Activated naive CD8-positive, alpha-beta T cell treated with anti-CD3 and anti-CD28 coated beads, Interleukin-2, amount 50 U/mL, for 16 hours (primary cell): ENCODE results near the gene OR52M1.
"Not testable (repeated sequence)": the region's sequence is repeated elsewhere in the genome, so short reads cannot be mapped to it uniquely, and the experiment has no call there.

Source experiments
- DNase-seq: peaks from one replicate; pipeline ENCODE4 v3.0.0-alpha.2; 2020; ENCODE audit warnings: low read depth, low spot score

Gene OR52M1, protein sequence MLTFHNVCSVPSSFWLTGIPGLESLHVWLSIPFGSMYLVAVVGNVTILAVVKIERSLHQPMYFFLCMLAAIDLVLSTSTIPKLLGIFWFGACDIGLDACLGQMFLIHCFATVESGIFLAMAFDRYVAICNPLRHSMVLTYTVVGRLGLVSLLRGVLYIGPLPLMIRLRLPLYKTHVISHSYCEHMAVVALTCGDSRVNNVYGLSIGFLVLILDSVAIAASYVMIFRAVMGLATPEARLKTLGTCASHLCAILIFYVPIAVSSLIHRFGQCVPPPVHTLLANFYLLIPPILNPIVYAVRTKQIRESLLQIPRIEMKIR

DNA sequence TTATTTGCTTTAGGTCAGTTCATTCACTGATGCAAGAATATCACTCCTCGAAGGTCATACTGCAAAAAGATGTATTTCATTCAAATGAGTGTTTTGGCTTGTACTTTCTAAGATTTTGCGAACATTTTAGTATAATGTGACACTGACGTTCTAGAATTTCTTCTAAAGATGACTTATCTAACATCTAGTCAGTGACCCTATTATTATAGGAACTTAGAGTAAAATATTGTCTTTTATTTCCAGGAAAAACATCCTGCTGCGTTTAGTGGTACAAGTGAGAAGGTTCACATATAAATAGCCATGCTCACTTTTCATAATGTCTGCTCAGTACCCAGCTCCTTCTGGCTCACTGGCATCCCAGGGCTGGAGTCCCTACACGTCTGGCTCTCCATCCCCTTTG lies at the start of gene OR52M1:
OR52M1 (plus strand) TSS at position 301 of the 400 bp plus-strand sequence; CDS start at position 301, 0 bp downstream.
- no peak for DNase-seq

DNA sequence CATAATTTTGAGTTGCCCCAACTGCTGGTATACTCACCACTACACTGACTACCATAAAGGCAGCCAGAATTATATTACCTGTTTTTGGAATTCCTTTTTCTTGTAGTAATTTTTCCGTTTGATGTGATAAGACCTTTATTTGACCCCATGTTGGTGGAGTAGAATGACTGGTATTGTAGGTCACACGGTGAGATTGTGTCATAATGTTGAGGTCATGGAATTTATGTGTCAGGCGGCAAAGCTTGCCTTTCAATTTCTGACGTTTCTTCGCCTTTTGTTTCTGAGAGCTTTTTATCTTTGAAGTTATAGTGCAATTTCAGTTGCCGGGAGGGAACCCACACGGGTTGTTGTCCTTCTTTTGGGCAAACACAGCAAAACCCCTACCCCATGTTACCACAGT lies 49.5 kb upstream of the OR52M1 start:
- no peak for DNase-seq

DNA sequence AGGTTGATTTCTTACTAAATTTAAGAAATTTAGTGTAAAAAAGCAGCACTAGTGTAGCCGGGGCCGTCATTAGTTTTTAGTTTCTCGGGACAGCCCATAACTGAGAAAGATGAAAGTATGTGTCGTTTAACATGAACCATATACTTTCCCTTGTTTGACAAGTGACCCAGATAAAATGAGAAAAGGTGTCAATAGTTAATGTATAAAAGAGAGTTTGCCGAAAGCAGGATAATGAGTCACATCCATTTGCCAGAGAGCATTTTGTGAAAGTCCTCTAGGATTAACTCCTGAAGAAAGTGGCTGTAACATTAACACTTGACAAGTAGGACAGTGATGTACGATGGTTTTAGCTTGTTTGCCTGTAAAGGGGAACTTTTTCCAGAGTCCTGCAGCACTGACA lies 49.0 kb upstream of the OR52M1 start:
- no peak for DNase-seq

DNA sequence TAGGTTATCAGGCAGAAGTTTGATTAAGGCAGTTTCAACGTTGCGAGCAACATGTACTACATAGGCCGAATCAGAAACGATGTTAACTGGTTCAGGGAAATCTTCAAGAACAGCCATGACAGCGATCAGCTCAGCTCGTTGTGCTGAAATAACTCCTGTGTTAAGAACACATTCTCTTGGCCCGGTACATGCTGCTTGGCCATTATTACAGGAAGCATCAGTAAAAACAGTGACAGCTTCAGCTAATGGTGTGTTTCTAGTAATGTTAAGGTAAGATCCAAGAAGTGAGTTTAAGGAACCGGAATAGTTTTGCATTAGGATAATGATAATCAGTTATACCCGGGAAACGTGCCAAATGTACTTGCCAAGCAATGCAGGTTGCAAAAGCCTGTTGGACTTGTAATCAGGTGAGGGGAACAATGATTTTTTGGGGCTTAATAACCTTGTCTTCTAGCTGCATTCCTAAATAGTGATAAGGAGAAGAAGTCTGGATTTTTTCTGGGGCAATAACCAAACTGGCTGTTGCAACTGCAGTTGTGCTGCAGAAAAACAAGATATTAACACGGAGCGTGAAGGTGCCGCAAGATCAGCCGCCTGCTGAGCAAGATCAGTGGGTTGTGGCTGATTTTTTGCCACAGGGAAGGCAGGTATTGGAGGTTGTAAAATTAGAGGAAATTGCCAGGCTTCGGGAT lies 48.3 kb upstream of the OR52M1 start:
- DNase-seq = no peak

DNA sequence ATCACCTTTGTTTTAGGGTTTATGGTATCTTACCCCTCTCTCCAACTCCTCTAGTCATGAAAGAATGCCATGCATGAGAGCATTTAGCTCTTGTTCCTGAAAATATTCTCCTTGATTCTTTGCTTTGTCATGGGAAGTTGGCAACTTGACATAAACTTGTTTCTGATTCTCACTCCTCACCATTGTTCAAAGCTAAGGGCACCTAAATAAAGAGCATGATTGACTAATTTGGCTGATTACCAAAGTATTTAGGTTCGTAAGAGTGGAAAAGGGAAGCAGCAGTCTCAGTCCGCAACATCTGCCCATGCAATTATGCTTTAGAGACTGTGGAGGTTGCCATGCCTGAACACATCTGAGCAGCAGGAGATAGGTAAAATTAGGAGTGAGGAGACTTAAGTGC lies 36.1 kb upstream of the OR52M1 start:
- DNase-seq = no peak

DNA sequence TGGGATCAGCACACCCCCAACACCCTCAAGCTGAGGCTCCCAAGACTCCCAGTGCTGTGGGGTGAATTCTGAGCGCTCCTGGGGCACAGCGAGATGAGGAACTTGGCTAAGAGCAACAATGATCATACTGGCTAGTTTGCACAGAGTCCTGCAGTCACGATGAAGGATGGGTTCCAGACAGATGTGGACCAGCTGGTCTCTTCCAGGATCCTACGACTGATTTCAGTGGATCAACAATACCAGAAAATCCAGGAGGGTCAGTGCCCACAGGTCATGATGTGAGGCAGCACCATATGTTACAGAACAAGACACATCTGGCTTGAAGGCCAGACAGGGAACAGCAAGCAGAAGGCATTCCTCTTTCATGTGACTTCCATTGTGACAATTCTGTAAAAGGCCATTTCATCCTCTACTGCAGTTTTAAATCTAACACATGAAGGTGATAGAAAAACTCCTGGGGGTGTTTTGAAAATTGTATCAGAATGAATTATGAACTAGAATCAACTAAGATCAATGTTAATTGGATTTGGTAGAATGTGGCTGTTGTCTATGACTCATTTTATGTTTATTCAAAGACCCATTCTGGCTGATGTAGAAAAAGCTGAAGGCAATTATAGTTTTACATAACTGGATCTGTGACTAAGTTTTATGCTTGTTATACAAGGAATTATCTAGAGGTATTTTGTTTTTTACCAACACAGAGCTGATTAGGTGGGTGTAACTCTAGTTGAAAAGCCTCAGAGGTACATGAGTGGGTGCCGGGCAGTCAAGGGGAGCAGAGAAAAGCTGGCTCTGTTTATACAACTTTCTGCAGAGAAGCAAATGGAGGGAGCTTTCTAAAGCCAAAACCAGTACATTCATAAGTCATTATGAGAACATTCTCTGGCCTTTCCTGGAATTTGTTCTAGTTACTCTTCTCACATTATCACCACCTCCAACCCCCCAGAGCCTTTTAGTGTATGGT lies 33.4 kb upstream of the OR52M1 start:
- DNase-seq = no peak

DNA sequence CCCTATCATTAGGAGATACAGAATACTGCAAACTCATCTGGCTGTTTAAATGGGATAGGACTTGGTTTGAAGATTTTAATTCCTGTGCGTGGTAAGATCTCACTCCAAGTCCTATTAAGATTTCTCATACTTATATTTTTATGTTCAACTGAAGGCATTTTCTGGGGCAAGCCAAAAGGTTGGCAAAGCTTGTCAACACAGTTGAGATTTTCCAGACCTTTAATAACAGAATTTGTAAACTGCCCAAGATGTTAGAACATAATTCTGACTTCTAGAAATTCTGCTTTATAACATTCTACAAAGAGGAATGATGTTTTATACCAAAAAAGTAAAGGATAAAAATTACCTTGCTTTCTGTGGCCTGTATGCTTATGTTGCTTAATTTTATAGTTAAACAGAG lies 30.8 kb upstream of the OR52M1 start:
- no peak for DNase-seq

DNA sequence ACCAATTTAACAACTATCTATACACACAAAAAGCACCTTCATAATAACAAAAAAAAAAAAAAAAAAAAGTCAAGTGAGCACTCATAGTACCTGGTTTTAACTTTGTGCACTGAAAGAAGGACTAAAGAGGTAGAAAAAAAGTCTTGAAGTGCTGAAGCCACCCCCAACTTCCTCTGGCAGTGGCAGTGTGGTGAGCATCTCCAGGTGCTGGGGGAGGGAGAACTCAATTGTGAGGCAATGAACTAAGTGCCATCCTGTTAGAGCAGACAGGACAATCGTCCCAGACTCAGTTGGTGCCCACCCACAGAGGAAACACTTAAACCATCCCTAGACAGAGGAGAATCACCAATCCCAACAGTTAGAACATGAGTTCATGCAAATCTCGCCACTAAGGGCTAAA lies 22.7 kb upstream of the OR52M1 start:
- DNase-seq = no peak

DNA sequence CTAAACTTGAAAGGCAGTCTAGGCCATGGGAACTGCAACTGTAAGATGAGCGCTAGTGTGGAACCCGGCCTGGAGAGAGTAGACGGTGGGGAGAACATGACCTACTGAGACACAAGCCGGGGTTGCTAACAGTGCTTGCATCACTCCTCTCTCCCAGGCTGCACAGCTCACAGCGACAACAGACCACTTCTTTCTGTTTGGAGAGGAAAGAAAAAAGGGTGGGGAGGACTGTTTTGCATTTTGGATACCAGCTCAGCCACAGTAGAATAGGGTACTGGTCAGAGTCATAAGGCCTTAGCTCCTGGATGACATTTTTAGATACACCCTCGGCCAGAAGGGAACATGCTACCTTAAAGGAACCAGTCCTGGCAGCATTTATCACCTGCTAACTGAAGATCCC lies 22.2 kb upstream of the OR52M1 start:
- no peak for DNase-seq

DNA sequence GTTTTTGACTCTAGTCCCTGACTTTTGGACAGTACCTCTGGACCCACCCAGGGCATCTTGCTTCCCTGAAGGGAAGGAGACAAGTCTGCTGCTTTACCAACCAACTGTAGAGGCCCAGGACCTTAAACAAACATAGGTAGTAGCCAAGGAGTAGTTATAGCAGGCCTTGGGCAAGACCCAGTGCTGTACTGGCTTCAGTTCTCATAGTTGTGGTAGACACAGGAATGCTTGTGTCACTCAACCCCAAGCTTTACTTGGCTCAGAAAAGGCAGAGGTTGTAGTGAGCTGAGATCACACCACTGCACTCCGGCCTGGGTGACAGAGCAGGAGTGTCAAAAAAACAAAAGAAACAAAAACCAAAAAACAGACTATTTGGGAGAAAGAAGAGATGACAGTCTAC lies 21.3 kb upstream of the OR52M1 start:
- no peak for DNase-seq

DNA sequence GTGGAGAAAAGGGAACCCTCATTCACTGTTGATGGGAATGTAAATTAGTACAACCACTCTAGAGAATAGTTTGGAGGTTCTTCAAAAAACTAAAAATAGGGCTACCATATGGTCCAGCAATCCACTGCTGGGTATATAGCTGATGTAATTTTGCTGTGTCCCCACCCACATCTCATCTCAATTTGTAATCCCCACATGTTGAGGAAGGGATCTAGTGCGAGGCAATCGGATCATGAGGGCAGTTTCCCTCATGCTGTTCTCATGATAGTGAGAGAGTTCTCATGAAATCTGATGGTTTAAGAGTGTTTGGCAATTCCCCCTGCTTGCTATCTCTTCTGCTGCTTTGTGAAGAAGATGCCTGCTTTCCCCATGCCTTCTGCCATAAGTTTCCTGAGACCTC lies 17.1 kb upstream of the OR52M1 start:
- no peak for DNase-seq

DNA sequence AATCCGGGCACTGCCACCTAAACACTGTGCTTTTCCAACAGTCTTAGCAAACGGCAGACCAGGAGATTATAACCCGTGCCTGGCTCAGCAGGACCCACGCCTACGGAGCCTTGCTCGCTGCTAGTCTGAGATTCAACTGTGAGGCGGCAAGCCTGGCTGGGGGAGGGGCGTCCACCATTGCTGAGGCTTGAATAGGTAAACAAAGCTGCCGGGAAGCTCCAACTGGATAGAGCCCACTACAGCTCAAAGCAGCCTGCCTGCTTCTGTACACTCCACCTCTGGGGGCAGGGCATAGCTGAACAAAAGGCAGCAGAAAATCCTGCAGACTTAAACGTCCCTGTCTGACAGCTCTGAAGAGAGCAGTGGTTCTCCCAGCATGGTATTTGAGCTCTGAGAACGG lies 13.3 kb upstream of the OR52M1 start:
- DNase-seq = not testable (repeated sequence)

DNA sequence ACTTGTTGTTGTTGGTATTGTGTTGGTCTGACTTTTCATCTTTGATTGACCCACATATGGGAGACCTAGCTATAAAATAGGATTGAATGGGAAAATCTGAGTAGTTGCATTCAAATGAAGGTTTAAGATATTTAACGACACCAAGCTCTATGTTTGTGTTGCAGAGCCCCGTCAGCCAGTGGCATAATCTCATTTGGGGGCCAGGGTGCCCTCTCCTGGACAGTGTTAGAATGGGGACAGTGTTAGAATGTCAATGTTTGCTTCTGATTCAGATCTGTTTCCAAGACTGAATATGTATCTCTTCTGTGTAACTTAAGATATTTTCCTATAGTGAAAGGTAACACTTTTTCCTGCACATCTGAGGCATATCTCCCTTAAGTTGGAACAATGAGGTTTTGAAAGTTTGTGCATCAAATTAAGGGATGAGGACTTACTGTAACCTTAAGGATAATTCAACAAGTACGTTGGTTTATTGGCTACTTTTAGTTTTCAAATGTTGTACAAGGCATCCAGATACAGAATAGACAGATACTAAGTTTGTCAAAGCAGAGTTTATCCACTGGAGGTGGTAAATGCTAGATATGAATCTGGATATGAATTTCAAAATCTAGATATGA lies 5.3 kb upstream of the OR52M1 start:
- DNase-seq = peak; percentile 18

DNA sequence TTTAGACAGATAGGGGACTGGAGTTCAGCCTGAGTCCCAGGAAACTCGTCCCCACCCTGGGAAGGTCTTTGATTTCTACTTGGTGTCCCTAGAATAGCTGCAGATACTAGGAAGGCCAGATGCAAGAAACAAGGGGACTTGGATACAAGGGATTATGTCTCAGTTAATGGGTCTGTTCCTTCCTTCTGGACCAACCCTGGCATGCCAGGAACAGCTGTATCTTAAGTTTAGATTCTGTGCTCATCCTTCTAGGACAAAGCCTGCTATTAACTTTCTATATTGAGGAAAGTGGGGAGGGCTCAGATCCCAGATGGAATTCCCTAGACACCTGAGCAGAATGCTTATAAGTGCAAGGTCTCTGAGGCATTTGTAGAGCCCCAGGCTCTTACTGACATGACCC lies 3.9 kb upstream of the OR52M1 start:
- DNase-seq = no peak

DNA sequence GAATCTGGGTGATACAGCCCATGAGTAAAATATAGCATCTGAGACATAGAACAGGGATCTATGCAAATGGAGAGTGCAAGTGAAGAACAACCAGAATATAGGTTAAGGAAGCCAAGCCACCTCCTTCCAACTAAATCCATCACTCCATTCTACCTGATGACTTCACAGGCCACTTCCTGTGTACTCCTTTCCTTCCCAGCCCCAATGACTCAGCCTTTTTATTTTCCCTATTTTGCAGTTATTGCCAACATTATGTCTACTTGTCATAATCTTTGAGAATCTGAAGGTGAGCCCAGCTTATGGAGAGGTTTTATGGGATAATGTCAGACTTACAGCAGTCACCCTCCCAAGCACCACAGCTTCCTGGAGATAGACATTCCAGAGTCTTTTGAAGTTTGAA lies 1.4 kb upstream of the OR52M1 start:
- DNase-seq = no peak

DNA sequence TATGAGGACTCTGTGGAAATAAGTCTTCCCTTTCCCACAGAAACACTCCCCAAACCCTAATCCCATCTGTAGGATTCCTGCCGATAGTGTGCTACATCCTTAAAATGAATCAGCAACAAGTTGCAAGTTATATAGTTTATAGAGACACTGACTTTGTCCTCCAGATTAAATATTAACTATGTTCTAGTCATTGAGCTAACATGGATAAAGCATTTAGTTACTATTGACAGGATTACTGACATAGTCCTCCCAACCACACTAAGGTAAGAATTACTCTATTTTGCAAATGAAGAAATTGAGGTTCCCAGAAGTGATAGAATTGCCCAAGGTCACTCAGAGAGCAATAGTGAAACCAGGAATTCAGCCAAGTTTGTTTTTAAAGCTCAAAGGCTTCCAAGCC lies 1.9 kb downstream of the OR52M1 start:
- no peak for DNase-seq

DNA sequence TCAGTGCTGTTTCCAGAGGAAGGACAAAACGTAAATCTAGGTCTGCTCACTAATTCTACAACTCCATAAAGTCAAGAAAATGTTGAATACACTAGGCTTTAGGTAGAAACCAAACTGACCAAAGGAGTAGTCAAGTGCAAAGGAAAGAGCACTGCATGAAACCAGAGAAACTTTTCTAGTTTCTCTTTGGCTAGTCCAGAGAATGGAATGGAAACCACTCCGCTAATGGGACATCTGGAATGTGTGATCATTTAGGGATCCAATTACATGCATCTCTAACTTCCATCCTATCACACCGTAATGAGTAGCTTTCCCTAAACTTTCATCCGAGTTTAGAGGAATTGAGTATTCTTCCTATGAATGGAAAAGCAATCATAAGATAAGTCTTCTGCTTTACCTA lies 2.4 kb downstream of the OR52M1 start:
- DNase-seq = no peak

DNA sequence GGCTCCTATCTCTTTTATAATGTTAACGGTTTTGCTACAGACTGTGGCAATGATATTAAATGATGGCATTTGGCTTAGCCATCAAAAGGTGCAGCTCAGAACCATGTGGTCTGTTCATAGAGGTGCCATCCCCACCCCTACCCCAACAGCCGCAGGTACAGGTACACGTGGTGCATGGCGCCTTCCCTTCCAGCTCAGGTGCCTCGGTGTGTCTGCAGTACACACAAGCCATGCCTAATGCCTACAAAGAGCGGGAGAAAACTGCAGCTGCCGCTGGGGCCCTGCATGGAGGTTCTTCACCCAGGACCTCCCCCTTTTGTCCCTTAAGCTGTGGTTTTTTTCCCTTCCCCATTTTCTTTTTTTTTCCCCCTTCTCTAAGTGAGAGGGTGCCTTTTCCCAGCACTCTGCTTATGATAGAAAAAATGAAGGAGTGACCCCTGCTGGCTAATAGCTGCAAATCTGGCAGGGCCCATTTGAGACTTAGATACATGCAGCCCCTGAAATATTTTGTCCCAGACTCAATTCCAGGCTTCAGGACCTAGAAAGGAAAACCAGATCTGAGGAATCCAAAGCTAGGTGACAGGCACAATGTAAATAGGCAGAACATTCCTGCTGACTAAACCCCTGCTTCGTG lies 6.5 kb downstream of the OR52M1 start:
- no peak for DNase-seq

DNA sequence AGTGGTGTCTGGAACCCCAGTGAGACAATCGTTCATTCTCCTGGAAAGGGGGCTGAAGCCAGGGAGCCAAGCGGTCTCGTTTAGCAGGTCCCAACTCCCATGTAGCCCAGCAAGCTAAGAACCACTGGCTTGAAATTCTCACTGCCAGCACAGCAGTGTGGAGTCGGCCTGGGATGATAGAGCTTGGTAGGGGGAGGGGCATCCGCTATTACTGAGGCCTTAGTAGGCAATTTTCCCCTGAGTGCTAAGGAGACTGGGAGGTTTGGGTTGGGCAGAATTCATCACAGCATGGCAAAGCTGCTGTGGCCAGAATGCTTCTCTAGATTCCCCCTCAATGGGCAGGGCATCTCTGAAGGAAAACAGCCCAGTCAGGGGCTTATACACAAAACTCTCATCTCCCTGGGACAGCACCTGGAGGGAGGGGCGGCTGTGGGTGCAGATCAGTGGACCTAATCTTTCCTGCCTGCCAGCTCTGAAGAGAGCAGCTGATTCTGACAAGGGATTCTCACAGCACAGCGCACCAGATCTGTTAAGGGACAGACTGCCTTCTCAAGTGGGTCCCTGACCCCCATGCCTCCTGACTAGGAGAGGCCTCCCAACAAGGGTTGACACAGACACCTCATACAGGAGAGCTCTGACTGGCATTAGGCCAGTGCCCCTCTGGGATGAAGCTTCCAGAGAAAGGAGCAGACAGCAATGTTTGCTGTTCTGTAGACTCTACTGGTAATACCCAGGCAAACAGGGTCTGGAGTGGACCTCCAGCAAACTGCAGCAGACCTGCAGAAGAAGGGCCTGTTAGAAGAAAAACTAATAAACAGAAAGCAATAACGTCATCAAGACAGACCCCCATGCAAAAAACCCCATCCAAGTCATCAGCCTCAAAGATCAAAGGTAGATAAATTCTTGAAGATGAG lies 14.8 kb downstream of the OR52M1 start:
- DNase-seq = no peak

DNA sequence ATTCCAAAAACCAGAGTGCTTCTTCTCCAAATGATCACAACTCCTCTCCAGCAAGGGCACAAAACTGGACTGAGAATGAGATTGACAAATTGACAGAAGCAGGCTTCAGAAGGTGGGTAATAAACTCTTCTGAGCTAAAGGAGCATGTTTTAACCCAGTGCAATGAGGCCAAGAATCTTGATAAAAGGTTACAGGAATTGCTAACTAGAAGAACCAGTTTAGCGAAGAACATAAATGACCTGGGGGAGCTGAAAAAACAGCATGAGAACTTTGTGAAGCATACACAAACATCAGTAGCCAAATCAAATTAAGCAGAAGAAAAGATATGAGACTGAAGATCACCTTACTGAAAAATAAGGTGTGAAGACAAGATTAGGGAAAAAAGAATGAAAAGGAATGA lies 15.5 kb downstream of the OR52M1 start:
- DNase-seq = no peak
